Stimulated activated CD4-positive, alpha-beta T cell treated with anti-CD3 and anti-CD28 coated beads, Interleukin-12 subunit alpha, Interleukin-12 subunit beta, amount 100 ng/mL, for 4 hours (primary cell): ENCODE measurements around the gene AKAP13.
"Not testable (repeated sequence)": the region's sequence is repeated elsewhere in the genome, so short reads cannot be mapped to it uniquely, and the experiment has no call there.

Experiments
- DNase-seq: peaks from one replicate; pipeline ENCODE4 v3.0.0-alpha.2; 2020

Gene AKAP13

GRCh38 chr15:85779249-85779648 lies 398.8 kb downstream of the AKAP13 start:
- no peak for DNase-seq

GRCh38 chr15:85780225-85780985 lies 400.0 kb downstream of the AKAP13 start:
- no peak for DNase-seq

GRCh38 chr15:85781099-85781498 lies 400.7 kb downstream of the AKAP13 start:
- DNase-seq, result no peak

- no peak for DNase-seq
Observed at GRCh38 chr15:85782064-85782463, 401.7 kb downstream of the AKAP13 start.

GRCh38 chr15:85785887-85786780 lies 405.7 kb downstream of the AKAP13 start:
- no peak for DNase-seq

- DNase-seq, result no peak
Observed at GRCh38 chr15:85786781-85787114, 406.3 kb downstream of the AKAP13 start.

- no peak for DNase-seq
Observed at GRCh38 chr15:85788771-85789495, 408.5 kb downstream of the AKAP13 start.

GRCh38 chr15:85789496-85789875 lies 409.1 kb downstream of the AKAP13 start:
- DNase-seq, result no peak

GRCh38 chr15:85792102-85792731 lies 411.8 kb downstream of the AKAP13 start:
- DNase-seq, result no peak

- DNase-seq, result peak; percentile 22
Observed at GRCh38 chr15:85792912-85793590, 412.6 kb downstream of the AKAP13 start.

GRCh38 chr15:85793641-85794597 lies 413.5 kb downstream of the AKAP13 start:
- peak; percentile 39 for DNase-seq

- DNase-seq, result peak; percentile 87
Observed at GRCh38 chr15:85794598-85795336, 414.4 kb downstream of the AKAP13 start, which contains the start of gene KLHL25. KLHL25 (minus strand) TSS chr15:85794925; CDS start chr15:85769810, 25,115 bp downstream.

- DNase-seq, result no peak
Observed at GRCh38 chr15:85795337-85796305, 415.2 kb downstream of the AKAP13 start.

GRCh38 chr15:85796371-85796770 lies 416.0 kb downstream of the AKAP13 start:
- not testable (repeated sequence) for DNase-seq
